ENCODE results near the gene SMPDL3A. TPM values are rescaled to one million over a fixed set of nuclear protein-coding genes. Genes with fewer than 3 reads are reported as not detected.

SMPDL3A gene
- total and polyA plus RNA-seq, 2 donors (not counting 1 experiment from before 2014, with no cell fraction given) = 0.21 to 2.0 TPM

- ChIA-PET CTCF (no interaction called here), POLR2A (no interaction called here)
- Mint-ChIP-seq H3K4me3 (no peak overlapping the region), H3K27ac (no peak overlapping the region), H3K27me3 (peaks cover 15% of the 10 kb centered on the region), H3K4me1 (no peaks in the 10 kb centered on the region), H3K9me3 (ENCODE audit: insufficient read depth) (no peaks in the 10 kb centered on the region)
- no peaks in the 10 kb centered on the region for H3K4me1 ChIP-seq (ENCODE audit: control insufficient read depth in 2 of 2, insufficient read depth in 2 of 2, low read length in 2 of 2)
- WGBS (ENCODE audit: insufficient coverage) = 96% methylated on average over 3 of the region's 7 CpGs
- no peak overlapping the region for H3K4me3 ChIP-seq (ENCODE audit: control extremely low read depth in 1 of 5, extremely low read depth in 1 of 5, insufficient read depth in 1 of 5, low read depth in 2 of 5, low read length in 4 of 5)
- no peak overlapping the region for H3K4me2 ChIP-seq (replicated peaks; ENCODE audit: low read depth, low read length, poor library complexity, severe bottlenecking)
- ATAC-seq (ENCODE audit: low read depth) = no peak
- H3K36me3 ChIP-seq (replicated peaks in 1 of 2; ENCODE audit: control extremely low read depth in 1 of 2, control insufficient read depth in 1 of 2, extremely low read depth in 1 of 2, insufficient read depth in 2 of 2, low read length in 1 of 2) = no peaks in the 10 kb centered on the region
- intact Hi-C loops (cut with micrococcal nuclease) = no loop called here
- H3K27ac ChIP-seq (ENCODE audit: low read length in 2 of 2) = no peak overlapping the region
- H3K9ac ChIP-seq (ENCODE audit: low read length) = no peak overlapping the region
- H3K27me3 ChIP-seq (replicated peaks in 1 of 4; ENCODE audit: control extremely low read depth in 1 of 4, control insufficient read depth in 3 of 4, insufficient read depth in 4 of 4, low read length in 3 of 4) = no peaks in the 10 kb centered on the region
- no peaks in the 10 kb centered on the region for H4K20me1 ChIP-seq (ENCODE audit: control insufficient read depth, insufficient read depth, low read length, poor library complexity, severe bottlenecking)
- no peak for TF ChIP-seq EZH2 (IDR thresholded peaks at IDR 0.05; ENCODE audit: borderline replicate concordance, insufficient read depth, low read depth, low read length, poor library complexity, severe bottlenecking)
- TF ChIP-seq CTCF (IDR thresholded peaks at IDR 0.05) = no peak
- H3K9me3 ChIP-seq (ENCODE audit: control extremely low read depth in 1 of 3, control insufficient read depth in 2 of 3, insufficient read depth in 1 of 3, low read length in 2 of 3) = no peaks in the 10 kb centered on the region
- no peak overlapping the region for H2AFZ ChIP-seq (ENCODE audit: insufficient read depth, low read depth, low read length, poor library complexity, severe bottlenecking)
- no peaks in the 10 kb centered on the region for H3K79me2 ChIP-seq (ENCODE audit: control insufficient read depth, insufficient read depth, low read length)
- DNase-seq = no peak
Observed at GRCh38 chr6:122781716-122782115, 7.3 kb upstream of the SMPDL3A start.

GRCh38 chr6:122783401-122783800 lies 5.7 kb upstream of the SMPDL3A start:
- CTCF ChIA-PET = no interaction called here

More at GRCh38 chr6:122783401-122783800, 5.7 kb upstream of the SMPDL3A start:
- no peaks in the 10 kb centered on the region for H3K36me3 ChIP-seq (replicated peaks in 1 of 2; ENCODE audit: control extremely low read depth in 1 of 2, control insufficient read depth in 1 of 2, extremely low read depth in 1 of 2, insufficient read depth in 2 of 2, low read length in 1 of 2)
- TF ChIP-seq CTCF (IDR thresholded peaks at IDR 0.05) (no peak), EZH2 (IDR thresholded peaks at IDR 0.05; ENCODE audit: borderline replicate concordance, insufficient read depth, low read depth, low read length, poor library complexity, severe bottlenecking) (no peak)
- Mint-ChIP-seq H3K27me3 (peaks cover 23% of the 10 kb centered on the region), H3K9me3 (ENCODE audit: insufficient read depth) (no peaks in the 10 kb centered on the region), H3K4me1 (no peaks in the 10 kb centered on the region), H3K27ac (no peak overlapping the region), H3K4me3 (no peak overlapping the region)
- H3K4me2 ChIP-seq (replicated peaks; ENCODE audit: low read depth, low read length, poor library complexity, severe bottlenecking) = no peak overlapping the region
- no peak for ATAC-seq (ENCODE audit: low read depth)
- intact Hi-C loops (cut with micrococcal nuclease) = no loop called here
- H3K27ac ChIP-seq (ENCODE audit: low read length in 2 of 2) = no peak overlapping the region
- DNase-seq = no peak
- H4K20me1 ChIP-seq (ENCODE audit: control insufficient read depth, insufficient read depth, low read length, poor library complexity, severe bottlenecking) = no peaks in the 10 kb centered on the region
- H2AFZ ChIP-seq (ENCODE audit: insufficient read depth, low read depth, low read length, poor library complexity, severe bottlenecking) = no peak overlapping the region
- no peaks in the 10 kb centered on the region for H3K9me3 ChIP-seq (ENCODE audit: control extremely low read depth in 1 of 3, control insufficient read depth in 2 of 3, insufficient read depth in 1 of 3, low read length in 2 of 3)
- no CpG with 5 or more reads among the region's 4 CpGs for WGBS (ENCODE audit: insufficient coverage)
- H3K4me1 ChIP-seq (ENCODE audit: control insufficient read depth in 2 of 2, insufficient read depth in 2 of 2, low read length in 2 of 2) = peaks cover 0 to 3% of the 10 kb centered on the region in 2 donors
- H3K9ac ChIP-seq (ENCODE audit: low read length) = no peak overlapping the region
- POLR2A ChIA-PET = no interaction called here
- H3K79me2 ChIP-seq (ENCODE audit: control insufficient read depth, insufficient read depth, low read length) = no peaks in the 10 kb centered on the region
- peaks cover 0 to 8% (median 2%) of the 10 kb centered on the region in 4 experiments for H3K27me3 ChIP-seq (replicated peaks in 1 of 4; ENCODE audit: control extremely low read depth in 1 of 4, control insufficient read depth in 3 of 4, insufficient read depth in 4 of 4, low read length in 3 of 4)
- no peak overlapping the region for H3K4me3 ChIP-seq (ENCODE audit: control extremely low read depth in 1 of 5, extremely low read depth in 1 of 5, insufficient read depth in 1 of 5, low read depth in 2 of 5, low read length in 4 of 5)

Measured in B cell (primary cell).